Mesothelial cell of epicardium (in vitro differentiated cells): Measurements from ENCODE around the gene ADGRG2. TPM values are rescaled to one million over a fixed set of nuclear protein-coding genes. Genes with fewer than 3 reads are reported as not detected.
"Not testable (repeated sequence)": the region's sequence is repeated elsewhere in the genome, so short reads cannot be mapped to it uniquely, and the experiment has no call there.

ENCODE experiments used
- DNase-seq, 2 experiments: peaks; one replicate each; pipeline ENCODE4 v3.0.0; 2021; ENCODE audit warnings: low spot score in 2 of 2; ENCODE audit not compliant: unreplicated experiment in 2 of 2
- H3K27ac Mint-ChIP-seq: 2 replicates; pipeline ENCODE4 v1.8.0; 2021; ENCODE audit warnings: mixed read lengths
- H3K27me3 Mint-ChIP-seq: 2 replicates; pipeline ENCODE4 v1.8.0; 2021; ENCODE audit warnings: low read depth, mixed read lengths
- H3K36me3 Mint-ChIP-seq: 2 replicates; pipeline ENCODE4 v1.8.0; 2021; ENCODE audit warnings: mixed read lengths
- H3K4me1 Mint-ChIP-seq: 2 replicates; pipeline ENCODE4 v1.8.0; 2021; ENCODE audit warnings: mixed read lengths
- H3K4me3 Mint-ChIP-seq: 2 replicates; pipeline ENCODE4 v1.8.0; 2021; ENCODE audit warnings: mild to moderate bottlenecking, moderate library complexity, mixed read lengths
- H3K9me3 Mint-ChIP-seq: 2 replicates; pipeline ENCODE4 v1.8.0; 2021; ENCODE audit warnings: mixed read lengths
- total RNA-seq: library from RNA; stranded (reverse); gene quantifications from 3 replicates; pipeline ENCODE4 v1.2.1, GENCODE V29; 2021
- TF ChIP-seq, protein P1 (sequence below): fragments of 200-600 bp; sonication (generic); IDR thresholded peaks from one replicate; pipeline ENCODE4 v1.5.0; 2021; ENCODE audit warnings: antibody characterized with exemption; ENCODE audit not compliant: unreplicated experiment

Gene ADGRG2
- total RNA-seq, 1 donor from 2014 or later, result 0.98 TPM

DNA sequence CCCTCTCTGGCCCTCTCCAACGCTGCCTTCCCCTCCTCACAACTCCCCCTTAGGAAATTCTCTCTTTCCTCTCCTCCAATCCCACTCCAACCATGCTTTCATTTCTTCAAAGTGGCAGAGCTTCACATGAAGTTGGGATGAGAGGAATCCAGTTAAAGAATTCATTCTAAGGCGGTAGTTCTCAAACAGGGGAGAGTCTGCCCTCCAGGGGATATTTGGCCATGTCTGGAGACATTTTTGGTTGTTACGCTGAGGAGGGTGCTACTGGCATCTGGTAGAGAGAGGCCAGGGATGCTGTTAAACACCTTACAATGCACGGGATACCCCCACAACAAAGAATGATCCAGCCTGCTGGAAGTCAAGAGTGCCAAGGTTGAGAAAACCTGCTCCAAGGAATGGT is 97.9 kb downstream of the ADGRG2 start:
- H3K36me3 Mint-ChIP-seq, result peaks cover 1% of the 10 kb centered on the region

DNA sequence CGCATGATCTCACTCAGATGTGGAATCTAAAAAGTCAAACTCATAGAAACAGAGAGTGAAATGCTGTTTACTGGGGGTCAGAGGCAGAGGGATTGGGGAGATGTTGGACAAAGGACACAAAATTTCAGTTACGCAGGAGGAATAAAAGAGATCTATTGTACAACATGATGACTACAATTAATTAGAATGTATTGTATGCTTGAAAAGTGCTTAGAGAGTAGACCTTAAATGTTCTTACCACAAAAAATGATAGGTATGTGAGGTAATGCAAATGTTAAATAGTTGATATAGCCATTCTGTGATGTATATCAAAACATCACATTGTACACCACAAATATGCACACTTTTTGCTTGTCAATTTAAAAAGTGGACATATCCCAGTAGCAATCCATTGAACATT is 102.3 kb downstream of the ADGRG2 start:
- Mint-ChIP-seq H3K27me3 (no peaks in the 10 kb centered on the region), H3K4me3 (no peak overlapping the region), H3K36me3 (peaks cover 1% of the 10 kb centered on the region), H3K9me3 (peaks cover 25% of the 10 kb centered on the region), H3K4me1 (peaks cover 4% of the 10 kb centered on the region), H3K27ac (no peak overlapping the region)
- TF ChIP-seq, protein P1, sequence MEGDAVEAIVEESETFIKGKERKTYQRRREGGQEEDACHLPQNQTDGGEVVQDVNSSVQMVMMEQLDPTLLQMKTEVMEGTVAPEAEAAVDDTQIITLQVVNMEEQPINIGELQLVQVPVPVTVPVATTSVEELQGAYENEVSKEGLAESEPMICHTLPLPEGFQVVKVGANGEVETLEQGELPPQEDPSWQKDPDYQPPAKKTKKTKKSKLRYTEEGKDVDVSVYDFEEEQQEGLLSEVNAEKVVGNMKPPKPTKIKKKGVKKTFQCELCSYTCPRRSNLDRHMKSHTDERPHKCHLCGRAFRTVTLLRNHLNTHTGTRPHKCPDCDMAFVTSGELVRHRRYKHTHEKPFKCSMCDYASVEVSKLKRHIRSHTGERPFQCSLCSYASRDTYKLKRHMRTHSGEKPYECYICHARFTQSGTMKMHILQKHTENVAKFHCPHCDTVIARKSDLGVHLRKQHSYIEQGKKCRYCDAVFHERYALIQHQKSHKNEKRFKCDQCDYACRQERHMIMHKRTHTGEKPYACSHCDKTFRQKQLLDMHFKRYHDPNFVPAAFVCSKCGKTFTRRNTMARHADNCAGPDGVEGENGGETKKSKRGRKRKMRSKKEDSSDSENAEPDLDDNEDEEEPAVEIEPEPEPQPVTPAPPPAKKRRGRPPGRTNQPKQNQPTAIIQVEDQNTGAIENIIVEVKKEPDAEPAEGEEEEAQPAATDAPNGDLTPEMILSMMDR, result no peak
- no peak for DNase-seq

More for the DNA sequence above, 97.9 kb downstream of the ADGRG2 start:
- Mint-ChIP-seq H3K27me3 (no peaks in the 10 kb centered on the region), H3K4me3 (no peak overlapping the region), H3K27ac (no peak overlapping the region), H3K9me3 (peaks cover 23% of the 10 kb centered on the region), H3K4me1 (peaks cover 4% of the 10 kb centered on the region)
- TF ChIP-seq, protein P1, result no peak
- DNase-seq, result no peak

DNA sequence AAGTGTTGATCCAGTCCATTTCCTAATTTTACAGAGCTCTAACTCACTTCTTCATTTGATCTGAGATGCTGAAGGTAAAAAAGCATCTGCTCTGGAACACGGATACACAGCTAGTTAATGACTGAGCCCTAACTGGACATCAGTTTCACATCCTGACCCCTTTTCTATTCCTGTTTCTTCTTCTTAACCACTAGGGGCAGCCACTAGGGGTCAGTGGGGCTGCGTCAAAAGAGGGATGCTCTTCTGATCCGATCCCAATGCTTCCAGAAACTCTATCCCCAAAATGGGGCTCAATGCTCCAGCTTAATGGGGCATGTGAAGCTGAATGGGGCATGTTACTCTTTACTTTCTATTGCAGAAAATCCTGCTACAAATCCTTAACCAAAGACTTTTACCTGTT is 105.0 kb downstream of the ADGRG2 start:
- Mint-ChIP-seq H3K4me3 (no peak overlapping the region), H3K36me3 (peaks cover 1% of the 10 kb centered on the region), H3K27ac (no peak overlapping the region), H3K4me1 (no peaks in the 10 kb centered on the region), H3K9me3 (peaks cover 32% of the 10 kb centered on the region), H3K27me3 (no peaks in the 10 kb centered on the region)
- TF ChIP-seq, protein P1, result no peak
- no peak for DNase-seq

DNA sequence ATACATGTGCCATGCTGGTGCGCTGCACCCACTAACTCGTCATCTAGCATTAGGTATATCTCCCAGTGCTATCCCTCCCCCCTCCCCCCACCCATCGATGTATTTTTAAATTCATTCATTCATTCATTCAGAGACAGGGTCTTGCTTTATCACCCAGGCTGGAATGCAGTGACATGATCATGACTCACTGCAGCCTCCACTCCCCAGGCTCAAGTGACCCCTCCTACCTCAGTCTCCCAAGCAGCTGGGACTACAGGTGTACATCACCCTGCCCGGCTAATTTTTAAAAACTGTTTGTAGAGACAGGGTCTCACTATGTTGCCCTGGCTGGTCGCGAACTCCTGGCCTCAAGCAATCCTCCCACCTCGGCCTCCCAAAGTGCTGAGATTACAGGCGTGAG is 105.7 kb downstream of the ADGRG2 start:
- not testable (repeated sequence) for H3K4me1 Mint-ChIP-seq, H3K27ac Mint-ChIP-seq, DNase-seq, H3K36me3 Mint-ChIP-seq, H3K4me3 Mint-ChIP-seq, H3K27me3 Mint-ChIP-seq
- peaks cover 35% of the 10 kb centered on the region for H3K9me3 Mint-ChIP-seq

DNA sequence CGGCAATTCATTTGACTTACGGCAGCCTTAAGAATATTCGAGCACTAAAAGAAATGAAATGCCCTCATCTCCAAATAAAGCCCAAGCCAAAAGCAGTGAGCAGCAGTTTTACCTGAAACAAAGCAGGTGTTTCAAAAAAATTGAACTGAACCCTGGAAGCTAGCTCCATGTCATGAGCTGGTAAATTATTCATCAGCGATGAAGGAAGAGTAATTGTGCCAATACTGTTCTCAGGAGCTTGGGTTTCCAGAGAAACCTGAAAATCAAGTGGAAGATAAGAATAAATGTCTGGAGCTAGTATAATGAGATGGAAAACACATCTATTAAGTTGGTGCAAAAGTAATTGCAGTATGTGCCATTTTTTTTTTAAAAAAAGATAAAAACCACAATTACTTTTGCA is 114.4 kb downstream of the ADGRG2 start:
- TF ChIP-seq, protein P1, result no peak
- no peak for DNase-seq
- no peaks in the 10 kb centered on the region for H3K36me3 Mint-ChIP-seq
- H3K9me3 Mint-ChIP-seq, result peaks cover 22% of the 10 kb centered on the region
- H3K4me3 Mint-ChIP-seq, result no peak overlapping the region
- no peak overlapping the region for H3K27ac Mint-ChIP-seq
- H3K27me3 Mint-ChIP-seq, result no peaks in the 10 kb centered on the region
- peaks cover 2% of the 10 kb centered on the region for H3K4me1 Mint-ChIP-seq

DNA sequence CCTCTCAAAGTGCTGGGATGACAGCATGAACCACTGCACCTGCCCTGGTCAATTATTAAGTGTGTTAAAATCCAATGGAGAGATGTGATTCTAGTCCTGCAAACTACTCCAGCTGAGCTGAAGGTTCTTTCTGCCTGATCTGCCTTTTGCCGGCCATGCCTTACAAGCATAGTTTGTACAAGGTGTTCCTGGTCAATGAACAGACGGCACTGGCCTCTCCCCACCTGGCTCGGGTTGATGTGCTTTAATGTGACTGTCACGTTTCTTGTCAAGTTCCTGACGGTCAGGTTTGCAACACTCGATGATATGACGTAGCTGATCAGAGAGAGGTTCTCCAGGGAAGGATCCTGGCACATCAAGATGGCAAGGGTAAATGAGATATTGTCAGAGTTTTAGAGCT is 115.3 kb downstream of the ADGRG2 start:
- no peak overlapping the region for H3K27ac Mint-ChIP-seq
- no peaks in the 10 kb centered on the region for H3K36me3 Mint-ChIP-seq
- TF ChIP-seq, protein P1, result no peak
- no peaks in the 10 kb centered on the region for H3K27me3 Mint-ChIP-seq
- peaks cover 24% of the 10 kb centered on the region for H3K9me3 Mint-ChIP-seq
- no peak overlapping the region for H3K4me3 Mint-ChIP-seq
- H3K4me1 Mint-ChIP-seq, result peaks cover 2% of the 10 kb centered on the region
- no peak for DNase-seq
